ENCODE data around the gene ADIPOR2. TPM values are rescaled to one million over a fixed set of nuclear protein-coding genes. Genes with fewer than 3 reads are reported as not detected.

ADIPOR2 gene, protein sequence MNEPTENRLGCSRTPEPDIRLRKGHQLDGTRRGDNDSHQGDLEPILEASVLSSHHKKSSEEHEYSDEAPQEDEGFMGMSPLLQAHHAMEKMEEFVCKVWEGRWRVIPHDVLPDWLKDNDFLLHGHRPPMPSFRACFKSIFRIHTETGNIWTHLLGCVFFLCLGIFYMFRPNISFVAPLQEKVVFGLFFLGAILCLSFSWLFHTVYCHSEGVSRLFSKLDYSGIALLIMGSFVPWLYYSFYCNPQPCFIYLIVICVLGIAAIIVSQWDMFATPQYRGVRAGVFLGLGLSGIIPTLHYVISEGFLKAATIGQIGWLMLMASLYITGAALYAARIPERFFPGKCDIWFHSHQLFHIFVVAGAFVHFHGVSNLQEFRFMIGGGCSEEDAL
- total RNA-seq, result 10 to 100 TPM; 28.2 to 37.4 (median 34.1) TPM

DNA sequence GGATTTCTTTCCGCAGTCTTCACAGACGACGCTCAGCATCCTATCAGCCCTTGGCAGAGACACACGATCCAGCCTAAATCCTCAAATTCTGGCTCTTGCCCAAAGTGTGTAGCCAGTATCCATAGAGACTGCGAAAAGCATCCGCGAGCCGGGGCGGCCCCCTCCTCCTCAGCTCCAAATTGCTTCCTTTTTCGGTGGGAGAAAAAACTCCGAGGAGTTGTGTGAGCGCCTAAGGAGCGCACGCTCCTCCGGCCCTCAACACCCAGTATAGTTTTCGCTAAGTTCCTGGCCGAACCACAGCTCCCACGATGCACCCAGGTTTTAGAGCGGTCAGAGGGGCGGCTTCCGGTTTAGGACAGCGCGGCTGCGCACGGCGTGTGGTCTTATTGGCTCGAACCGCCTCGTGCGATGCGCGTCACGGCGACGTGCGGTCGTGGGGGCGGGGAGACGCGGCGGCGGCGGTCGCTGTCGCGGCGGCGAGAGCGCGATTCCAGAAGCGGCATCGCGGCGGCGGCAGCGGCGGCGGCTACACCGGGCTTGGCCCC lies at the start of gene ADIPOR2:
Gene ADIPOR2 (plus strand): TSS at position 493 of the 545 bp plus-strand sequence. CDS start 63,274 bp downstream, outside the sequence.
- H3K4me3 ChIP-seq, result peak within 1 kb of the TSS; percentile 72 to 94 (median 90)
- DNase-seq (ENCODE audit: extremely low spot score), result peak; percentile 99
- intact Hi-C loops (cut with DNase I), result loop anchor here (5.0 kb wide), 1 partner anchor 33 kb away; no protein-coding TSS in a partner anchor
- TF ChIP-seq EP300 (IDR thresholded peaks at IDR 0.05) (no peak), POLR2A (IDR thresholded peaks at IDR 0.05; ENCODE audit: low read depth) (peak; percentile 14), POLR2AphosphoS5 (IDR thresholded peaks at IDR 0.05) (peak; percentile 93 to 99)
- TF ChIP-seq, protein P1, sequence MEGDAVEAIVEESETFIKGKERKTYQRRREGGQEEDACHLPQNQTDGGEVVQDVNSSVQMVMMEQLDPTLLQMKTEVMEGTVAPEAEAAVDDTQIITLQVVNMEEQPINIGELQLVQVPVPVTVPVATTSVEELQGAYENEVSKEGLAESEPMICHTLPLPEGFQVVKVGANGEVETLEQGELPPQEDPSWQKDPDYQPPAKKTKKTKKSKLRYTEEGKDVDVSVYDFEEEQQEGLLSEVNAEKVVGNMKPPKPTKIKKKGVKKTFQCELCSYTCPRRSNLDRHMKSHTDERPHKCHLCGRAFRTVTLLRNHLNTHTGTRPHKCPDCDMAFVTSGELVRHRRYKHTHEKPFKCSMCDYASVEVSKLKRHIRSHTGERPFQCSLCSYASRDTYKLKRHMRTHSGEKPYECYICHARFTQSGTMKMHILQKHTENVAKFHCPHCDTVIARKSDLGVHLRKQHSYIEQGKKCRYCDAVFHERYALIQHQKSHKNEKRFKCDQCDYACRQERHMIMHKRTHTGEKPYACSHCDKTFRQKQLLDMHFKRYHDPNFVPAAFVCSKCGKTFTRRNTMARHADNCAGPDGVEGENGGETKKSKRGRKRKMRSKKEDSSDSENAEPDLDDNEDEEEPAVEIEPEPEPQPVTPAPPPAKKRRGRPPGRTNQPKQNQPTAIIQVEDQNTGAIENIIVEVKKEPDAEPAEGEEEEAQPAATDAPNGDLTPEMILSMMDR (IDR thresholded peaks at IDR 0.05), result peak in 1 of 3 experiments; percentile 25
- H3K27ac ChIP-seq (replicated peaks in 1 of 4), result peak within 1 kb of the TSS; percentile 94 to 95 (median 95)
- peaks cover 15 to 42% (median 37%) of the 10 kb centered on the region in 4 donors for H3K4me1 ChIP-seq
- no peaks in the 10 kb centered on the region for H3K27me3 ChIP-seq
- H3K9me3 ChIP-seq, result no peaks in the 10 kb centered on the region
- no peaks in the 10 kb centered on the region for H3K36me3 ChIP-seq
- WGBS, result under 1% methylated on average over 16 of the region's 59 CpGs

DNA sequence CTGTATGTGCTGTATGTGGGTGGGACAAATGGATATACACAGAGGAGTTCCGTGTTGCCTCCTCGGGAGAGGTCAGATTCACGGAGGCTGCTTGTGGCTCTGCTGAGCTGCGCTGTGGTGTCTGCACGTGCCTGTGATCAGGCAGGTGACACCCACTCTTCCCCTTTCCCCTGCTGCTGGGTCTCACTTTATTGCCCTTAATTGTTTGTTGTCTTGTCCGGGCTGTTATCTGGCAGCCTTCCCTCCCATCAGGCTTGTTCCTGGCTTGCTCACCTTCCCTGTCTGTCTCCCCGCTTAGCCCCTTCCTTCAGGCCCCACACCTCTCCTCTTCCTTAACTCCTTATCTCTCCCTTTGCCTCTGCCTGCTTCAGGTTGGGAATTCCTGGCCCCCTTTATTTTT lies 48.4 kb upstream of the ADIPOR2 start:
- Histone ChIP-seq H3K27me3 (no peaks in the 10 kb centered on the region), H3K27ac (replicated peaks in 1 of 4) (peak overlapping the region; percentile 13 to 74 (median 48)), H3K4me3 (no peak overlapping the region), H3K4me1 (peaks cover 15 to 86% (median 68%) of the 10 kb centered on the region in 4 donors), H3K36me3 (peaks cover 4 to 44% (median 27%) of the 10 kb centered on the region in 4 donors), H3K9me3 (no peaks in the 10 kb centered on the region)
- intact Hi-C loops (cut with DNase I), result no loop called here
- TF ChIP-seq EP300 (IDR thresholded peaks at IDR 0.05), result no peak
- TF ChIP-seq, protein P1 (IDR thresholded peaks at IDR 0.05), result no peak
- TF ChIP-seq POLR2AphosphoS5 (IDR thresholded peaks at IDR 0.05), result no peak
- TF ChIP-seq POLR2A (IDR thresholded peaks at IDR 0.05; ENCODE audit: low read depth), result no peak
- DNase-seq (ENCODE audit: extremely low spot score), result no peak
- 46% methylated on average over 7 of the region's 7 CpGs for WGBS

DNA sequence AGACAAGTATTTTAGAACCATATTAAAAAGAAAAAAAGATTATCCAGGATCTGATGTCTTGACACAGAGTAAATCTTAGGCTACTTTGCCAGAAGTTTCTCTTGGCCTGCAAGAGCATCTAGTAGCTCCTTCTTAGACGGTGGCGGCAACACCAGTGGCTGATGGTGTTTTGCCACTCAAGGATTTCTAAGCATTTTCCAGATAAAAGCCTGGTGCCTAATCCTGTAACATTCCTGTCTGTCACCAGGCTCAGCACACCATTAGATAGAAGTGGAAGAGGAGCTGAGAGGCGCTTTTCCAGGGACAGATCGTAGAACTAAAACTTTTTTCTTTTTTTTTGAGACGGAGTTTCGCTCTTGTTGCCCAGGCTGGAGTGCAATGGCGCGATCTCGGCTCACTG lies 47.8 kb upstream of the ADIPOR2 start:
- Histone ChIP-seq H3K27ac (replicated peaks in 1 of 4) (peak overlapping the region; percentile 13 to 74 (median 48)), H3K36me3 (peaks cover 4 to 44% (median 29%) of the 10 kb centered on the region in 4 donors), H3K4me1 (peaks cover 15 to 84% (median 65%) of the 10 kb centered on the region in 4 donors), H3K9me3 (no peaks in the 10 kb centered on the region), H3K4me3 (no peak overlapping the region), H3K27me3 (no peaks in the 10 kb centered on the region)
- intact Hi-C loops (cut with DNase I), result no loop called here
- 70% methylated on average over 9 of the region's 9 CpGs for whole genome bisulfite sequencing
- TF ChIP-seq EP300 (IDR thresholded peaks at IDR 0.05) (no peak), POLR2AphosphoS5 (IDR thresholded peaks at IDR 0.05) (no peak), POLR2A (IDR thresholded peaks at IDR 0.05; ENCODE audit: low read depth) (no peak)
- TF ChIP-seq, protein P1 (IDR thresholded peaks at IDR 0.05), result no peak
- DNase-seq (ENCODE audit: extremely low spot score), result no peak

DNA sequence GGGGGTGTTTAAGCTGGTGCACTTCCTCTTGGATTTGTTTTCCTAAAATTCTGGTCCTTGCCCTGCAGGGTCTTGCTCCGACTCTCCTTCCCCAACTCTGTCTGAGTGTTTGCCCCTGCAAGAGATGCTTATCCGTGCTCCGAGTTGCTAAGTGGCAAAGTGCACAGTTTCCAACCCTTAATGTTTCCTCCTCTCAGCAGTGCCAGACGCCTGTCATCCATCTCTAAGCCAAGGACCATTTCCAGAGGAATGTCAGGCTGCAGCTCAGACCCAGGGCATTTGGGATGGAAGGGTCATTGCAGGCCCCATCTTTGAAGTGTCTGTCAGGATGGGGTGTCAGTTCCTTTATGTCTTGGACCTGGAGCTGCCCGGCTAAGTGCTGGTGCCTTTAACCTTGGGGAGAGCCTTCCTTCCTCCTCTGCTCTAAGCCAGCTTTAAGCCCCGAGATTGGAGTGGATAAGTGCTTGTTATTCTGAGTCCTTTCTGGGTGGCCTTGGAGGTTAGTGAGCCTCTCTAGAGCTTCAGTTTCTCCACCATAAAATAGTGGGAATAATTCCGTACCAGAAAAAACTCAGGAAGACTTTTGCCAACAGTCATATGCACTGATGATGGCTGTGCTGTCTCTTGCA lies 46.9 kb upstream of the ADIPOR2 start:
- DNase-seq (ENCODE audit: extremely low spot score), result no peak
- Histone ChIP-seq H3K27ac (replicated peaks in 1 of 4) (peak overlapping the region; percentile 40 to 74 (median 56)), H3K36me3 (peaks cover 4 to 44% (median 28%) of the 10 kb centered on the region in 4 donors), H3K27me3 (no peaks in the 10 kb centered on the region), H3K4me1 (peaks cover 20 to 86% (median 67%) of the 10 kb centered on the region in 4 donors), H3K4me3 (no peak overlapping the region), H3K9me3 (no peaks in the 10 kb centered on the region)
- WGBS, result 30% methylated on average over 6 of the region's 7 CpGs
- intact Hi-C loops (cut with DNase I), result no loop called here
- TF ChIP-seq POLR2AphosphoS5 (IDR thresholded peaks at IDR 0.05) (no peak), POLR2A (IDR thresholded peaks at IDR 0.05; ENCODE audit: low read depth) (no peak), EP300 (IDR thresholded peaks at IDR 0.05) (no peak)
- TF ChIP-seq, protein P1 (IDR thresholded peaks at IDR 0.05), result no peak

Measured in esophagus muscularis mucosa (tissue), 4 donors.